Activated T-cell treated with anti-CD3 and anti-CD28 coated beads, Interleukin-2, amount 50 U/mL, for 72 hours (primary cell): ENCODE results near the gene OCRL. TPM values are rescaled to one million over a fixed set of nuclear protein-coding genes. Genes with fewer than 3 reads are reported as not detected.
A peak's percentile ranks its signal among the peaks of the same experiment; 100 is the strongest.

ENCODE experiments used
- ATAC-seq, 2 donors: fragments of 150-1000 bp; cut with Tn5 transposase; replicated peaks in 1 of 2; 2 replicates each; pipeline ENCODE4 v1.10.0; 2021; ENCODE audit warnings: moderate library complexity in 2 of 2, mild to moderate bottlenecking in 1 of 2
- DNase-seq, 2 donors: peaks; one replicate each; pipeline ENCODE4 v3.0.0; 2021 to 2022; ENCODE audit warnings: mixed read lengths in 1 of 2
- H3K27ac Mint-ChIP-seq: one replicate; pipeline ENCODE4 v1.8.0; 2022; ENCODE audit warnings: mild to moderate bottlenecking, moderate library complexity, mixed read lengths
- H3K27me3 Mint-ChIP-seq: one replicate; pipeline ENCODE4 v1.8.0; 2022; ENCODE audit warnings: low read depth, mixed read lengths
- H3K36me3 Mint-ChIP-seq, 2 donors: one replicate each; pipeline ENCODE4 v1.8.0; 2022; ENCODE audit warnings: mixed read lengths in 2 of 2, mild to moderate bottlenecking in 1 of 2; ENCODE audit not compliant: insufficient read depth in 2 of 2
- H3K4me1 Mint-ChIP-seq: one replicate; pipeline ENCODE4 v1.8.0; 2022; ENCODE audit warnings: low read depth, mixed read lengths
- H3K4me3 Mint-ChIP-seq, 2 donors: one replicate each; pipeline ENCODE4 v1.8.0; 2022; ENCODE audit warnings: mild to moderate bottlenecking in 2 of 2, mixed read lengths in 2 of 2, moderate library complexity in 2 of 2
- H3K9me3 Mint-ChIP-seq, 2 donors: one replicate each; pipeline ENCODE4 v1.8.0; 2022; ENCODE audit warnings: mixed read lengths in 2 of 2
- total RNA-seq, 2 donors: library from RNA; stranded (reverse); gene quantifications; one replicate each; pipeline ENCODE4 v1.2.3, GENCODE V29; 2022

OCRL gene
- total RNA-seq, 2 donors from 2014 or later = 3.1 to 4.7 TPM

- ATAC-seq = no peak
Observed at GRCh38 chrX:129634541-129634940, 94.5 kb downstream of the OCRL start.

GRCh38 chrX:129636175-129636681 lies 96.2 kb downstream of the OCRL start:
- peaks cover 11% of the 10 kb centered on the region for H3K4me1 Mint-ChIP-seq
- no peak overlapping the region for H3K27ac Mint-ChIP-seq
- no peaks in the 10 kb centered on the region for H3K36me3 Mint-ChIP-seq
- H3K9me3 Mint-ChIP-seq = no peaks in the 10 kb centered on the region
- no peak overlapping the region for H3K4me3 Mint-ChIP-seq
- peaks cover 29% of the 10 kb centered on the region for H3K27me3 Mint-ChIP-seq
- no peak for ATAC-seq
- no peak for DNase-seq

More at GRCh38 chrX:129634541-129634940, 94.5 kb downstream of the OCRL start:
- Mint-ChIP-seq H3K9me3 (no peaks in the 10 kb centered on the region), H3K36me3 (no peaks in the 10 kb centered on the region), H3K4me3 (no peak overlapping the region), H3K4me1 (peaks cover 11% of the 10 kb centered on the region), H3K27ac (no peak overlapping the region), H3K27me3 (peaks cover 19% of the 10 kb centered on the region)
- DNase-seq = no peak

- H3K27ac Mint-ChIP-seq = no peak overlapping the region
- peak; percentile 68 to 73 for DNase-seq
- no peaks in the 10 kb centered on the region for H3K36me3 Mint-ChIP-seq
- ATAC-seq = peak; percentile 76
- H3K4me1 Mint-ChIP-seq = peaks cover 11% of the 10 kb centered on the region
- H3K9me3 Mint-ChIP-seq = no peaks in the 10 kb centered on the region
- no peak overlapping the region for H3K4me3 Mint-ChIP-seq
- H3K27me3 Mint-ChIP-seq = peaks cover 29% of the 10 kb centered on the region
Observed at GRCh38 chrX:129637217-129638109, 97.4 kb downstream of the OCRL start.

GRCh38 chrX:129638917-129639316 lies 98.9 kb downstream of the OCRL start:
- Mint-ChIP-seq H3K27ac (no peak overlapping the region), H3K4me3 (no peak overlapping the region), H3K4me1 (peaks cover 11% of the 10 kb centered on the region), H3K36me3 (no peaks in the 10 kb centered on the region), H3K9me3 (no peaks in the 10 kb centered on the region), H3K27me3 (peaks cover 29% of the 10 kb centered on the region)
- ATAC-seq = no peak
- no peak for DNase-seq

GRCh38 chrX:129640737-129641136 lies 100.7 kb downstream of the OCRL start:
- DNase-seq (no peak), ATAC-seq (no peak)
- Mint-ChIP-seq H3K27me3 (peaks cover 40% of the 10 kb centered on the region), H3K27ac (no peak overlapping the region), H3K4me1 (peaks cover 11% of the 10 kb centered on the region), H3K4me3 (no peak overlapping the region), H3K36me3 (no peaks in the 10 kb centered on the region), H3K9me3 (no peaks in the 10 kb centered on the region)

- no peak for DNase-seq
- Mint-ChIP-seq H3K27ac (no peak overlapping the region), H3K36me3 (no peaks in the 10 kb centered on the region), H3K4me1 (peaks cover 11% of the 10 kb centered on the region), H3K27me3 (peaks cover 40% of the 10 kb centered on the region), H3K4me3 (no peak overlapping the region), H3K9me3 (no peaks in the 10 kb centered on the region)
- ATAC-seq = no peak
Observed at GRCh38 chrX:129641469-129641868, 101.4 kb downstream of the OCRL start.

GRCh38 chrX:129641941-129642340 lies 101.9 kb downstream of the OCRL start:
- ATAC-seq (no peak), DNase-seq (no peak)
- H3K4me3 Mint-ChIP-seq = no peak overlapping the region
- H3K9me3 Mint-ChIP-seq = no peaks in the 10 kb centered on the region
- no peak overlapping the region for H3K27ac Mint-ChIP-seq
- no peaks in the 10 kb centered on the region for H3K36me3 Mint-ChIP-seq
- peaks cover 40% of the 10 kb centered on the region for H3K27me3 Mint-ChIP-seq
- H3K4me1 Mint-ChIP-seq = peaks cover 11% of the 10 kb centered on the region

Other genes starting within 250 kb of the OCRL start
- under 1 TPM; 0.36 to 0.44 TPM for gene SMARCA1, start 16.8 kb upstream of the OCRL start, total RNA-seq
- under 1 TPM; 0.14 to 0.23 TPM for gene APLN, start 114.7 kb downstream of the OCRL start, total RNA-seq
- under 1 TPM; 0.24 to 0.42 TPM for gene XPNPEP2, start 198.7 kb downstream of the OCRL start, total RNA-seq
- gene SASH3, start 239.7 kb downstream of the OCRL start, total RNA-seq = 100 to 1,000 TPM; 148 to 166 TPM